K562 (cell line): ENCODE data around the gene POU3F1. TPM values are rescaled to one million over a fixed set of nuclear protein-coding genes. Genes with fewer than 3 reads are reported as not detected.

ENCODE experiments used
- BMI1 ChIP-seq: fragments of 150-350 bp; IDR thresholded peaks from 2 replicates; pipeline ENCODE4 v1.6.1; 2014; ENCODE audit warnings: low read length
- CBX5 ChIP-seq: IDR thresholded peaks from 2 replicates; pipeline ENCODE4 v1.6.1; 2014; ENCODE audit warnings: low read depth, borderline replicate concordance
- POLR2G ChIP-seq: fragments of 200-400 bp; formaldehyde crosslinking; IDR thresholded peaks from 2 replicates; pipeline ENCODE4 v1.6.1; 2017; ENCODE audit warnings: low read depth, mild to moderate bottlenecking, antibody characterized with exemption, low read length, moderate library complexity
- RAD21 ChIP-seq, 2 experiments: fragments of 250-450 bp in 1 of 2; fragments of 450-650 bp in 1 of 2; sonication (Bioruptor Pico) in 1 of 2; formaldehyde crosslinking in 1 of 2; IDR thresholded peaks in 1 of 2; conservative IDR thresholded peaks in 1 of 2; 2 replicates each; pipeline versions ENCODE4 v1.4.0 to v1.8.0; 2020 to 2022; ENCODE audit warnings: mild to moderate bottlenecking in 2 of 2, moderate library complexity in 1 of 2
- RBFOX2 ChIP-seq: fragments of 200-400 bp; formaldehyde crosslinking; IDR thresholded peaks from 2 replicates; pipeline ENCODE4 v1.6.1; 2017; ENCODE audit warnings: low read depth, mild to moderate bottlenecking, low read length, moderate library complexity
- RNF2 ChIP-seq: sonication (generic); IDR thresholded peaks from 2 replicates; pipeline ENCODE4 v1.6.1; 2016
- SP2 ChIP-seq: IDR thresholded peaks from 2 replicates; pipeline ENCODE4 v1.6.1; 2011; ENCODE audit warnings: mild to moderate bottlenecking, low read depth, low read length, moderate library complexity; ENCODE audit not compliant: poor library complexity, severe bottlenecking; ENCODE audit errors: extremely low read depth
- STAG1 ChIP-seq: sonication (generic); formaldehyde crosslinking; IDR thresholded peaks from 2 replicates; pipeline ENCODE4 v1.5.0; 2020; ENCODE audit warnings: missing genetic modification reagents, borderline replicate concordance
- TCF7L2 ChIP-seq: fragments of 150-350 bp; IDR thresholded peaks from 2 replicates; pipeline ENCODE4 v1.6.1; 2016; ENCODE audit warnings: low read depth, mild to moderate bottlenecking, low read length, moderate library complexity
- ZC3H4 ChIP-seq: sonication (generic); formaldehyde crosslinking; IDR thresholded peaks from 2 replicates; pipeline ENCODE4 v1.9.0; 2021; ENCODE audit warnings: missing genetic modification reagents, borderline replicate concordance
- ZHX1 ChIP-seq: fragments of 150-350 bp; conservative IDR thresholded peaks from 2 replicates; pipeline ENCODE4 v1.6.1; 2014; ENCODE audit warnings: low read length
- ZNF165 ChIP-seq: fragments of 250-450 bp; sonication (Bioruptor Pico); IDR thresholded peaks from 2 replicates; pipeline ENCODE4 v1.4.0; 2020; ENCODE audit warnings: borderline replicate concordance
- ZNF77 ChIP-seq: fragments of 250-450 bp; sonication (Bioruptor Pico); IDR thresholded peaks from 2 replicates; pipeline ENCODE4 v1.5.0; 2020
- polyA plus RNA-seq, 8 experiments: library from polyadenylated mRNA; depleted of rRNA in 4 of 8; stranded (reverse) in 5 of 8; unstranded in 3 of 8; fragments of >200 nt; fragmentation: Nextera tagmentation in 2 of 8; fragmentation: Illumina TruSeq in 1 of 8; extraction: Ambion mirVana in 2 of 8; extraction: Trizol in 1 of 8; gene quantifications; 2 replicates each; pipeline versions ENCODE4 v1.2.1 to v1.2.3, GENCODE V29; 2011 to 2014; ENCODE audit warnings: inconsistent platforms in 1 of 8, missing spikeins in 1 of 8
- total RNA-seq, 7 experiments: library from RNA; depleted of rRNA in 6 of 7; stranded (reverse); fragments of >200 nt in 6 of 7; fragmentation: Illumina TruSeq in 2 of 7; extraction: Trizol in 2 of 7; gene quantifications; 2 replicates each; pipeline versions ENCODE4 v1.2.1 to v1.2.3, GENCODE V29; 2011 to 2021; ENCODE audit warnings: low replicate concordance in 1 of 7

POU3F1 gene
- total and polyA plus RNA-seq, 9 of the 15 experiments (the other 6 are each of a cell fraction or from before 2014, with no cell fraction given) = 0.09 TPM; not detected in 8

- TF ChIP-seq ZNF77 (CRISPR knock-in tag) (no peak), STAG1 (0 out of 2 replicates have a peak, but pooled peaks have one; percentile 6), SP2 (no peak), CBX5 (no peak), RAD21 (CRISPR knock-in tag; conservative IDR thresholded peaks at IDR 0.05 in 1 of 2, IDR thresholded peaks at IDR 0.05 in 1 of 2) (peak in 1 of 2 experiments; percentile 20; a peak in 1 of 4 replicates), ZC3H4 (CRISPR knock-in tag) (no peak), RBFOX2 (peak; percentile 39; the same call in 1 of the 2 replicates), RNF2 (no peak), POLR2G (peak; percentile 74), TCF7L2 (no peak), ZNF165 (no peak), ZHX1 (no peak), BMI1 (no peak)
These were observed 17.4 kb downstream of the POU3F1 start (continued) for GRCh38 chr1:38029081-38029681.
